ENCODE results near the gene FUCA2.
A peak's percentile ranks its signal among the peaks of the same experiment; 100 is the strongest.
"Not testable (repeated sequence)": the region's sequence is repeated elsewhere in the genome, so short reads cannot be mapped to it uniquely, and the experiment has no call there.

The FUCA2 gene

DNA sequence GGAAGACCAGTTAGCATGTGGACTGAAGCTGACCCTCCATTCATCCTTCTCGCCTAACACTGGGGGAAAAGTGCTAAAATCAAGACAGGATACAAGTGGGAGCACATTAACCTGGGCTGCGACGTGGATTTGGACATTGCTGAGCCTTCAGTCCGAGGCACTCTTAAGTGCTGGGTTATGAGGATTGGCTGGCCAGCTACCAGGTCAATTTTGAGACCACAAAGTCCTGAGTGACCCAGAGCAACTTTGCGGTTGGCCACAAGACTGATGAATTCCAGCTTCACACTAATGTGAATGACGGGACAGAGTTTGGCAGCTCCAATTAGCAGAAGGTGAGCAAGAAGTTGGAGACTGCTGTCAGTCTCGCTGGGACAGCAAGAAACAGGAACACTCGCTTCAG, 20.7 kb downstream of the FUCA2 start:
- no peak for DNase-seq

DNA sequence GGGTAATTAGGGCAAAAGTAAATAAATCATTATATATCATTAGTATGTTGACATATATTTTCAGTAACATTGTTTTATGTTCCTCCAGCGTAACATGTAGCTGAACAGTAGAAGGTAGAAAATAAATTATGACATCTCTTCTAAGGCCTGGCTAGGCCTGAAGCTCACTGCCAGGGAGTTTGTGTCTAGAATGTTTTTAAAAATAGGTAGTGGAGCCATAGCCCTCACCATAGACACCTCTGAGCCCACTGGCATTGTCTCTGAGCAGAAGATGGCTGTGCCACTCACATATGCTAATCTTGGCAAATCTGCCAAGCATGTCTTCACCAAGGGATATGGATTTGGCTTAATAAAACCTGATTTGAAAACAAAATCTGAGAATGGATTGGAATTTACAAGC, 21.3 kb downstream of the FUCA2 start:
- no peak for DNase-seq

DNA sequence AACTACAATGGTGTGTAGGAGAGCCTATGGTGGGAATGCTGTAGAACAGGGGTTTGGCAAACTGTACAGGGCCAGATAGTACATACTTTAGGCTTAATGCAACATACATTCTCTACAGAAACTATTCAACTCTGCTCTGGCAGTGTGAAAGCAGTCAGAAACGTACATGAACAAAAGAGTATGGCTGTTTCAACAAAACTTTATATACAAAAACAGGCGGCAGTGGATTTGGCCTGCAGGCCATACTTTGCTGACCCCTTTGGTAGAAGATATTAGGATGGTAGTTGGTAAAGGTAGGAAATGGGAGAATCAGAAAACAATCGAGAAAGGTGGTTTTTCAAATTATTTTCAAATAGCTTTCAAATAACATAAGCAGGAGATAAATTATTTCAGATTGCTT, 24.8 kb downstream of the FUCA2 start:
- no peak for DNase-seq

DNA sequence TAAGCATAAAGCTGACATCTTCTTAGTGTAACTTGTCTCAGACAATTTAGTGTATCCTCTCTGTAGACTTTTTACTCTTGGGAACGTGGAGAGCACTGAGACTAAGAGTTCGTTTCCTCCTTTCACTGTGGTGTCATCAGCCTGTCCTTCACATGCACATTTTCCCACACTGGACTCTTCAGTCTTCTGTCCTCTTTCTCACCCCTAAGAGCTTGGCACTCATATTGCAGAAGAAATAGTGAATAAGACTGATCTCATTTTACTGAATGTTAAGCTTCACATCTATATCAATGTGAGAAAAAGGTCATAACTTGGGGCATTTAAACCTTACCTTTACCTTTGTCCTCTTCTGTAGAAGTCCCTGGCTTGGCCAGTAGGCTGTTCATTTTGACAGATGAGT, 25.6 kb downstream of the FUCA2 start:
- no peak for DNase-seq

DNA sequence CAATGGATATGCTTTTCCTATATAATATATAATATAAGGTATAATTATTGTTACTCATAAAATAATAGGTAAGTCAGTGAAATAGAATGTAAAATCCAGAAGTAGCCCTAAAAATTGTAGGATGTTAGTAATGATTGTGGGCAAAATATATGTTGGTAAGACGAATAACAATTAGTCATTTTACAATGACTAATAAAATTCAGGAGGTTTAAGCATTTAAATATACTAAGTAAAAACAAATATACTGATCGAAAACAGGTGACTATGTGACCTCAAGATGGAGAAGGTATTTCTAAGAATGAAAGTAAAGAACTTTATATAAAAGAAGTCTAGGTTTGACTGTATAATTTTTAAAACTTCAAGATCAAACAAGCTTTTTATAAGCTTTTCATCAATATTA, 28.9 kb downstream of the FUCA2 start:
- no peak for DNase-seq

DNA sequence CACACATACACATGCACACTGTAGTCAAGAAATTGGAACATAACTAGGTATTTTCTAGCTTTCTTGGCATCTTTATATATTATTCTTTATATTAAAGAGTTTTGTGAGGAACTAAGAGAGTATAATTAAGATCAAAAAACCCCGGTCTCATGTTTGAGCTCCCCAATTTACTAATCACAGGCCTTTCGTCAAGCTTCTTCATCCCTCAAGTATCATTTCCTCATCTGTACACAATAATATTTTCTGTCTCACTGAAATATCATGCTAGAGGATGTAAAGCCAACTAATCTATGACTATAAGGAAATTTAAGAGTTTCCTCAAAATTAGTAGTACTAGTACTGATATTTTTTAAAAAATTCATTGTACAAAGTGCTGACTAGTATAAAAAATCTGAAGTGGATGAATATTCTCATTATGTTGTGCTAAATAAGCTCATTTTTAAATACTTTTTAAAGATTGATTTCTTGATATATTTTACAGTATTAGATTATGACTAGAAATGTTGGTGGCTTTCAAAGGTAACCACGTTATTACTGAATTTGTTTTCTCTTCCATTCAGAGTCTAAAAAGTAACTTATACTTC, 32.9 kb downstream of the FUCA2 start:
- DNase-seq, result no peak

- DNase-seq, result no peak
These were observed 35.0 kb downstream of the FUCA2 start for GRCh38 chr6:143476545-143476944.

GRCh38 chr6:143471822-143472221, 39.7 kb downstream of the FUCA2 start:
- DNase-seq, result no peak

- not testable (repeated sequence) for DNase-seq
These were observed 42.7 kb downstream of the FUCA2 start for GRCh38 chr6:143468823-143469222.

DNA sequence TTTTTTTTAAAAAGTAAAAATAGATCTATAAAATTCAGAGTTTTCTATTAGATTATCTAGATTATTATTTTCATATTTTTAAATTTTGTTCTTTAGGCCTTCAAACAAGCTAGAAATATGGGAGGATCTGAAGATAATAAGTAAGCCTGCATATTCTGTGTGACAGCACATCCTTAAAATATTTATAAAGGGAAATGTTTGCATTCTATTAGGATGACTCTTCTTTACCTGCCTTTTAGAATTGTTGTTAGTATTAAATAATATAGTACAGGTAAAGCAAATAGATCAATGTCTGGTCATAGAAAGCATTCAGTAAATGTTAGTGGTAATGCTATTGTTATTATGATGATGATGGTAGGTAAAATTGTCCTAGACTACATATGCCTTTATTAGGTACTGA, 43.5 kb downstream of the FUCA2 start:
- no peak for DNase-seq

- no peak for DNase-seq
These were observed 46.0 kb downstream of the FUCA2 start for GRCh38 chr6:143465546-143465945.

DNA sequence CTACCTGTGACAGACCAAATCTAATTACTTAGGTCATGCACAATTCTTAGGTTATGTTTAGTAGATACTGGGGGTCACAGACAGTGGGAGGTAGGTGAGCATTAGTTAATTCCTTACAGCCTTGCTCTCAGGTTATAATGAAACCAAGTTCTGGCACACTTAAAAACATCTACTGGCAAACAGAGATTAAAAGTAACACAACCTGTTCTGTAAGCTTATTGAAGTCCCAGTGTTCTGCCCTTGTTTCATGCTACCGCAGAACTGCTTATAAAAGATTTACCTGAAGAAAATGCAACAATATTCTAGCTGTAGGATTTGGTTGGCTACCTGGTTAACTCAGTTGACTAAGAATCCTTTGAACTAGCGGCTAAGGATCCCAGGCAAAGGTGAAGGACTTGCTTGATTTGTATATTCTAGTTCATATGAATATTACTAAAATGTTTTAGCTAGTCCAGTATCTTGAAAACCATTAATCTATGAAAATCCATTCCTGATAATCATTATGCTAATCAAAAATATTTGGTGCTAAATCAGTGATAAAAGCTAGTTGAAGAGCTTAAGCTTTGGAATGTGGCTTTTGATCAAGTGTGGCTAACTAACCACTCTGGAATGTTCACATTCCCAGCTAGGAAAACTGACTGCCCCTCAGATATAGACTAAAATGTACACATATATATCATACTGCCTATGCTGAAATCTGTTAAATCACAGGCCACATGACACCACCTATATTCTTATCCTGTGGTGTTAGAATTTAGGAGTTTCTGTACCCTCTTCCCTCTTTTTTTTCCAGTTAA, 53.8 kb downstream of the FUCA2 start:
- DNase-seq, result no peak

DNA sequence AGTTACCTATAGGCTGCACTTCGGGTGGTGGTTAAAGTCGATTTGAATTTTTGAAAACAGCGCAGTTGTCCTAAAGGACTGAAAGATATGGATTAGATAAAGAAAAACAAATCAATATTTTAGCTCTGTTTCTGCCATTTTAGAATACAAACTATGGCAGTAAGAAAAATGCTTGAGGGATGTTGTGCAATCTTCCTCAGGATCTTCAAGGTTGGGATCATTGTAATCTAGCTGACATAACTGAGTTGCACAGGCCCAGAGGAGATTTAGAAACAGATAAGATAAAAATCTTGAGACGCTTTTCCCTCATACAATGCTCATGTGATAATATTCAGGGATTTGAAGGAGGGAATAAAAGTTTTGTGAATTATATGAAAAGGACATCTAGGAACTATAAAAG, 60.0 kb downstream of the FUCA2 start:
- no peak for DNase-seq

DNA sequence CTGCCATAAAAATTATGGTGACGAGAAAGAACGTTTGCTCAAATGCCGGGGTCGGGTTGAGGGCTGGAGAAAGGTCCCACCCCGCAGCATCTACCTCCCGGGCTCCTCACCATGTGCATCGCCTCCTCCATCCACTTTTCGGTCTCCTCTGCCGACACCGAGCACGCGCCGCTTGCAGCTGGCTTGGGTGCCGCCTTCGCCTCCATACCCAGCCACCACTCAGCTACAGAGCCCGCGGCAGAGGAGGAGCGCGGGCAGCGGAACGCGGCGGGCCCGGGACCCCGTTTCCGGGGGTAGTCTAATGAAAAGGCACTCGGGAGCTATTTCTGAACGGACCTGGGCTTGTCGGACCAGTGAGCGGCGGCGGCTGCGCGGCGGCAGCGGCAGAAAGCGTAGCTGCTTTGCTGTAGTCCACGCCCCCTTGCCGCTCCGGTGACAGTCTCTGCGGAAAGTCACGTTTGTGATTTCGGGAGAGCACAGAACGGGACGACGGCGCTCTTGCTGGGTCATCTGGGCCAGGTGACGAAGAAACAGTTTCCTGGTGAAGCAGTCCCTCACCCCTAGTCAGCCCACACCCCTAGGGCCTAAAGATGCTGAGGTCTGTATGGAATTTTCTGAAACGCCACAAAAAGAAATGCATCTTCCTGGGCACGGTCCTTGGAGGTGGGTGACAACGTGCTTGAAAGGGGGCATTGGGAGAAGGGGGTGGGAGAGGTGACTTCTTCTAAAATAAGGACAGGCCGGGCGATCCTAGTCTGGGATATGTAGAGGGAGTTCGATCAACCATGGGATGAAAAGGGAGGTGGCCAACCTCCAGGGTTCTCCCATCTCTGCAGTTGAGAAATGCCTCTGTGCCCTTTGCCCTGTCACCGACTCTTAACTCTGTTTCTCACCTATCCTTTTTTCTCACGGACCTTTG, 60.8 kb downstream of the FUCA2 start, which contains the start of the genes ADAT2 and PEX3:
Gene ADAT2, minus strand, starts transcription at position 243 of the 919 bp plus-strand sequence. Its CDS starts 37 bp downstream, at position 206.
Gene PEX3, plus strand, starts transcription at position 353 of the 919 bp plus-strand sequence. Its CDS starts 238 bp downstream, at position 591.
- peak; percentile 67 for DNase-seq

GRCh38 chr6:143449714-143450452, 61.6 kb downstream of the FUCA2 start:
- DNase-seq, result no peak

DNA sequence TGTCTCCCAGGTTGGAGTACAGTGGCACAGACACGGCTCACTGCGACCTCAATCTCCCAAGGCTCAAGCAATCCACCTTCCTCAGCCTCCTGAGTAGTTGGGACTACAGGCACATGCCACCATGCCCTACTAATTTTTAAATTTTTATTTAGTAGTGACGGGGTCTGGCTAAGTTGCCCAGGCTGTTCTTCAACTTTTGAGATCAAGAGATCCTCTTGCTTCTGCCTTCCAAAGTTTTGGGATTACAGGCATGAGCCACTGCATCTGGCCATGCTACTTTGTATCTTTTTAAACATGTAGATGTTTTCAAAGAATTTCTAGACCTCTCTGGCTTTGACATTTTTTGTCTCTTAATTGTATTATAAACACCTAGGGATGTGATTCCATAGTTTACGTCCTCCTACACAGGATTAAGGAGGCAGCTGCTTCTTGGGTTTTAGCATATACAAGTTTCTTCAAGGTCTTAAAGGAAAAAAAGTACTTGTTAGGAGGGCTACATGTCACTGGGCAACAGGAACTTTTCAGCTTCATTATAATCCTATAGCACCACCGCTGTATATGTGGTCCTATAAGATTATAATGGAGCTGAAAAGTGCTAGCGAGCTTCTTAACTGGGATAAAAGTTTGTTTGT, 62.3 kb downstream of the FUCA2 start:
- DNase-seq, result no peak

- not testable (repeated sequence) for DNase-seq
These were observed 63.7 kb downstream of the FUCA2 start for GRCh38 chr6:143447865-143448264.
